Cerebellar cortex (tissue), 1 donor: ENCODE data around the gene ANXA2R.
"Not testable (repeated sequence)": the region's sequence is repeated elsewhere in the genome, so short reads cannot be mapped to it uniquely, and the experiment has no call there.

Source experiments
- DNase-seq: peaks from one replicate; pipeline ENCODE4 v3.0.0-alpha.2; 2015; ENCODE audit warnings: low spot score

Gene ANXA2R

GRCh38 chr5:43040287-43041098, at the start of gene ANXA2R:
ANXA2R (minus strand) TSS chr5:43040319; CDS start chr5:43040046, 273 bp downstream.
- DNase-seq, result peak; percentile 87

GRCh38 chr5:43086118-43086908, 46.2 kb upstream of the ANXA2R start:
- DNase-seq, result not testable (repeated sequence)

- no peak for DNase-seq
These were observed 45.3 kb upstream of the ANXA2R start for GRCh38 chr5:43085453-43085852.

GRCh38 chr5:43084468-43084867, 44.3 kb upstream of the ANXA2R start:
- DNase-seq, result not testable (repeated sequence)

- DNase-seq, result not testable (repeated sequence)
These were observed 41.2 kb upstream of the ANXA2R start for GRCh38 chr5:43081345-43081744.

GRCh38 chr5:43078956-43079355, 38.8 kb upstream of the ANXA2R start:
- DNase-seq, result no peak

GRCh38 chr5:43077446-43078191, 37.5 kb upstream of the ANXA2R start:
- DNase-seq, result not testable (repeated sequence)

GRCh38 chr5:43075319-43076293, 35.5 kb upstream of the ANXA2R start:
- DNase-seq, result no peak

GRCh38 chr5:43074987-43075318, 34.8 kb upstream of the ANXA2R start:
- DNase-seq, result no peak

GRCh38 chr5:43073597-43074546, 33.8 kb upstream of the ANXA2R start:
- peak; percentile 41 for DNase-seq

- not testable (repeated sequence) for DNase-seq
These were observed 29.2 kb upstream of the ANXA2R start for GRCh38 chr5:43069401-43069720.

- DNase-seq, result no peak
These were observed 27.9 kb upstream of the ANXA2R start for GRCh38 chr5:43068037-43068436.

GRCh38 chr5:43066799-43067741, 27.0 kb upstream of the ANXA2R start:
- peak; percentile 95 for DNase-seq

GRCh38 chr5:43065948-43066798, 26.1 kb upstream of the ANXA2R start:
- DNase-seq, result peak; percentile 72

- DNase-seq, result peak; percentile 46
These were observed 25.3 kb upstream of the ANXA2R start for GRCh38 chr5:43065387-43065947.

- DNase-seq, result peak; percentile 41
These were observed 23.6 kb upstream of the ANXA2R start for GRCh38 chr5:43063721-43064171.

GRCh38 chr5:43061352-43062075, 21.4 kb upstream of the ANXA2R start:
- no peak for DNase-seq
